ENCODE results near the gene GALNT11. TPM values are rescaled to one million over a fixed set of nuclear protein-coding genes. Genes with fewer than 3 reads are reported as not detected.
A peak's percentile ranks its signal among the peaks of the same experiment; 100 is the strongest.
"Not testable (repeated sequence)": the region's sequence is repeated elsewhere in the genome, so short reads cannot be mapped to it uniquely, and the experiment has no call there.

Gene GALNT11
- total and polyA plus RNA-seq, 9 of the 15 experiments (the other 6 are each of a cell fraction or from before 2014, with no cell fraction given), result 8.2 to 59.5 (median 36.5) TPM

DNA sequence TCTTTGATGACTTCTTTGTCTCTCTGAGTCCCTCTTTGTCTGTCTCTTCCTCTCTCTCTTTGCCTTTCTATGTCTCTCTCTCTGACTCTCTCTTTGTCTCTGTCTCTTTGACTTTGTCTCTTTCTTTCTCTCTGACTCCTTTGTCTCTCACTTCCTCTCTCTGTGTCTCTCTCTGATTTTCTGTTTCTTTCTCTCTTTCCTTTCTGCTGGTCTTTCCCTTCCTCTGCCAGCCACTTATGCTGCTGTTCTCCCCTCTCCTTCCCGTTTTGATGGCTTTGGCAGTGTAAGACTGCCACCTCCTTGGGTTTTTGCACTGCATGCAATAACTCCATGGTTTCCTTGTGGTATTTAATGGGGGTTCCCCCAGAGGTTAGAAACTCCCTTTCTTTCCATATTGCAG lies 5.2 kb downstream of the GALNT11 start:
- H3K36me3 ChIP-seq (ENCODE audit: control insufficient read depth, insufficient read depth, low read length), result peaks cover 12% of the 10 kb centered on the region; the same call in 2 of the 3 replicates
- H3K27me3 ChIP-seq (ENCODE audit: control insufficient read depth in 2 of 2, insufficient read depth in 2 of 2, low read length in 2 of 2); H3K79me2 ChIP-seq (ENCODE audit: control insufficient read depth, insufficient read depth, low read length); BruUV-seq (replicated peaks); H3K4me1 ChIP-seq (replicated peaks in 1 of 2; ENCODE audit: control insufficient read depth in 2 of 2, insufficient read depth in 2 of 2, low read length in 2 of 2); H3K27ac ChIP-seq (ENCODE audit: extremely low read depth, low read depth, low read length); H4K20me1 ChIP-seq (replicated peaks; ENCODE audit: control insufficient read depth, insufficient read depth, low read length); POLR2A ChIA-PET; in situ Hi-C loops (cut with MboI); H3K4me2 ChIP-seq (ENCODE audit: insufficient read depth, low read length); DNase-seq (ENCODE audit: extremely low read depth in 1 of 4, low spot score in 3 of 4); FAIRE-seq; ATAC-seq; H3K9me3 ChIP-seq (replicated peaks; ENCODE audit: control insufficient read depth, insufficient read depth, low read depth, low read length); H3K9ac ChIP-seq (ENCODE audit: insufficient read depth in 1 of 2, low read depth in 2 of 2, low read length in 2 of 2); H3K4me3 ChIP-seq; H3K9me1 ChIP-seq (ENCODE audit: control insufficient read depth, insufficient read depth, low read length); H2AFZ ChIP-seq (ENCODE audit: low read depth, low read length): not testable (repeated sequence)
- WGBS (ENCODE audit: insufficient coverage, low coverage, missing lambda C conversion rate), result 27% methylated on average over 1 of the region's 1 CpG
- intact Hi-C loops (cut with micrococcal nuclease), result loop anchor here (1.0 to 5.0 kb wide), 2 partner anchors 248 to 275 kb away; no protein-coding TSS in a partner anchor
- CTCF ChIA-PET (ENCODE audit: low intra/inter-chr PET ratio), result interaction anchor here (1.3 kb wide), 1 partner anchor 248 kb away, joined by 5 read pairs; no protein-coding TSS in a partner anchor
- TF ChIP-seq, protein P1, sequence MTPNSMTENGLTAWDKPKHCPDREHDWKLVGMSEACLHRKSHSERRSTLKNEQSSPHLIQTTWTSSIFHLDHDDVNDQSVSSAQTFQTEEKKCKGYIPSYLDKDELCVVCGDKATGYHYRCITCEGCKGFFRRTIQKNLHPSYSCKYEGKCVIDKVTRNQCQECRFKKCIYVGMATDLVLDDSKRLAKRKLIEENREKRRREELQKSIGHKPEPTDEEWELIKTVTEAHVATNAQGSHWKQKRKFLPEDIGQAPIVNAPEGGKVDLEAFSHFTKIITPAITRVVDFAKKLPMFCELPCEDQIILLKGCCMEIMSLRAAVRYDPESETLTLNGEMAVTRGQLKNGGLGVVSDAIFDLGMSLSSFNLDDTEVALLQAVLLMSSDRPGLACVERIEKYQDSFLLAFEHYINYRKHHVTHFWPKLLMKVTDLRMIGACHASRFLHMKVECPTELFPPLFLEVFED (CRISPR knock-in tag; conservative IDR thresholded peaks at IDR 0.05), result peak; percentile 21; the same call in 1 of the 2 replicates
- TF ChIP-seq, protein P2, sequence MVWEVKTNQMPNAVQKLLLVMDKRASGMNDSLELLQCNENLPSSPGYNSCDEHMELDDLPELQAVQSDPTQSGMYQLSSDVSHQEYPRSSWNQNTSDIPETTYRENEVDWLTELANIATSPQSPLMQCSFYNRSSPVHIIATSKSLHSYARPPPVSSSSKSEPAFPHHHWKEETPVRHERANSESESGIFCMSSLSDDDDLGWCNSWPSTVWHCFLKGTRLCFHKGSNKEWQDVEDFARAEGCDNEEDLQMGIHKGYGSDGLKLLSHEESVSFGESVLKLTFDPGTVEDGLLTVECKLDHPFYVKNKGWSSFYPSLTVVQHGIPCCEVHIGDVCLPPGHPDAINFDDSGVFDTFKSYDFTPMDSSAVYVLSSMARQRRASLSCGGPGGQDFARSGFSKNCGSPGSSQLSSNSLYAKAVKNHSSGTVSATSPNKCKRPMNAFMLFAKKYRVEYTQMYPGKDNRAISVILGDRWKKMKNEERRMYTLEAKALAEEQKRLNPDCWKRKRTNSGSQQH (CRISPR knock-in tag; IDR thresholded peaks at IDR 0.05), result peak; percentile 68; the same call in 1 of the 2 replicates
- 0 out of 2 replicates have a peak, but pooled peaks have one; percentile 47 for TF ChIP-seq YBX1 (IDR thresholded peaks at IDR 0.05)
- TF ChIP-seq, protein P3, sequence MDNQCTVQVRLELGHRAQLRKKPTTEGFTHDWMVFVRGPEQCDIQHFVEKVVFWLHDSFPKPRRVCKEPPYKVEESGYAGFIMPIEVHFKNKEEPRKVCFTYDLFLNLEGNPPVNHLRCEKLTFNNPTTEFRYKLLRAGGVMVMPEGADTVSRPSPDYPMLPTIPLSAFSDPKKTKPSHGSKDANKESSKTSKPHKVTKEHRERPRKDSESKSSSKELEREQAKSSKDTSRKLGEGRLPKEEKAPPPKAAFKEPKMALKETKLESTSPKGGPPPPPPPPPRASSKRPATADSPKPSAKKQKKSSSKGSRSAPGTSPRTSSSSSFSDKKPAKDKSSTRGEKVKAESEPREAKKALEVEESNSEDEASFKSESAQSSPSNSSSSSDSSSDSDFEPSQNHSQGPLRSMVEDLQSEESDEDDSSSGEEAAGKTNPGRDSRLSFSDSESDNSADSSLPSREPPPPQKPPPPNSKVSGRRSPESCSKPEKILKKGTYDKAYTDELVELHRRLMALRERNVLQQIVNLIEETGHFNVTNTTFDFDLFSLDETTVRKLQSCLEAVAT (IDR thresholded peaks at IDR 0.05), result 0 out of 4 replicates have a peak, but pooled peaks of 1 of the 2 experiments have one; percentile 16
- TF ChIP-seq, protein P4, sequence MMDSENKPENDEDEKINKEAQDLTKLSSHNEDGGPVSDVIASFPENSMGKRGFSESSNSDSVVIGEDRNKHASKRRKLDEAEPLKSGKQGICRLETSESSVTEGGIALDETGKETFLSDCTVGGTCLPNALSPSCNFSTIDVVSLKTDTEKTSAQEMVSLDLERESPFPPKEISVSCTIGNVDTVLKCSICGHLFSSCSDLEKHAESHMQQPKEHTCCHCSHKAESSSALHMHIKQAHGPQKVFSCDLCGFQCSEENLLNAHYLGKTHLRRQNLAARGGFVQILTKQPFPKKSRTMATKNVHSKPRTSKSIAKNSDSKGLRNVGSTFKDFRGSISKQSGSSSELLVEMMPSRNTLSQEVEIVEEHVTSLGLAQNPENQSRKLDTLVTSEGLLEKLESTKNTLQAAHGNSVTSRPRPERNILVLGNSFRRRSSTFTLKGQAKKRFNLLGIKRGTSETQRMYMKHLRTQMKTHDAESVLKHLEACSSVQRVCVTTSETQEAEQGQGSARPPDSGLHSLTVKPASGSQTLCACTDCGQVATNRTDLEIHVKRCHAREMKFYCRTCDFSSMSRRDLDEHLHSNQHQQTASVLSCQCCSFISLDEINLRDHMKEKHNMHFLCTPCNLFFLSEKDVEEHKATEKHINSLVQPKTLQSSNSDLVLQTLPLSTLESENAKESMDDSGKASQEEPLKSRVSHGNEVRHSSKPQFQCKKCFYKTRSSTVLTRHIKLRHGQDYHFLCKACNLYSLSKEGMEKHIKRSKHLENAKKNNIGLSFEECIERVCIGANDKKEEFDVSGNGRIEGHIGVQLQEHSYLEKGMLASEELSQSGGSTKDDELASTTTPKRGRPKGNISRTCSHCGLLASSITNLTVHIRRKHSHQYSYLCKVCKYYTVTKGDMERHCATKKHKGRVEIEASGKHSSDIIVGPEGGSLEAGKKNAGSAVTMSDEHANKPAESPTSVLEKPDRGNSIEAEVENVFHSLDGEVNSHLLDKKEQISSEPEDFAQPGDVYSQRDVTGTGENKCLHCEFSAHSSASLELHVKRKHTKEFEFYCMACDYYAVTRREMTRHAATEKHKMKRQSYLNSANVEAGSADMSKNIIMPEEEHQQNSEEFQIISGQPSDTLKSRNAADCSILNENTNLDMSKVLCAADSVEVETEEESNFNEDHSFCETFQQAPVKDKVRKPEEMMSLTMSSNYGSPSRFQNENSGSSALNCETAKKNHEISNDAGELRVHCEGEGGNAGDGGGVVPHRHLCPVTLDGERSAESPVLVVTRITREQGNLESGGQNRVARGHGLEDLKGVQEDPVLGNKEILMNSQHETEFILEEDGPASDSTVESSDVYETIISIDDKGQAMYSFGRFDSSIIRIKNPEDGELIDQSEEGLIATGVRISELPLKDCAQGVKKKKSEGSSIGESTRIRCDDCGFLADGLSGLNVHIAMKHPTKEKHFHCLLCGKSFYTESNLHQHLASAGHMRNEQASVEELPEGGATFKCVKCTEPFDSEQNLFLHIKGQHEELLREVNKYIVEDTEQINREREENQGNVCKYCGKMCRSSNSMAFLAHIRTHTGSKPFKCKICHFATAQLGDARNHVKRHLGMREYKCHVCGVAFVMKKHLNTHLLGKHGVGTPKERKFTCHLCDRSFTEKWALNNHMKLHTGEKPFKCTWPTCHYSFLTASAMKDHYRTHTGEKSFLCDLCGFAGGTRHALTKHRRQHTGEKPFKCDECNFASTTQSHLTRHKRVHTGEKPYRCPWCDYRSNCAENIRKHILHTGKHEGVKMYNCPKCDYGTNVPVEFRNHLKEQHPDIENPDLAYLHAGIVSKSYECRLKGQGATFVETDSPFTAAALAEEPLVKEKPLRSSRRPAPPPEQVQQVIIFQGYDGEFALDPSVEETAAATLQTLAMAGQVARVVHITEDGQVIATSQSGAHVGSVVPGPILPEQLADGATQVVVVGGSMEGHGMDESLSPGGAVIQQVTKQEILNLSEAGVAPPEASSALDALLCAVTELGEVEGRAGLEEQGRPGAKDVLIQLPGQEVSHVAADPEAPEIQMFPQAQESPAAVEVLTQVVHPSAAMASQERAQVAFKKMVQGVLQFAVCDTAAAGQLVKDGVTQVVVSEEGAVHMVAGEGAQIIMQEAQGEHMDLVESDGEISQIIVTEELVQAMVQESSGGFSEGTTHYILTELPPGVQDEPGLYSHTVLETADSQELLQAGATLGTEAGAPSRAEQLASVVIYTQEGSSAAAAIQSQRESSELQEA (IDR thresholded peaks at IDR 0.05; ENCODE audit: low read depth), result peak; percentile 49; the same call in 1 of the 2 replicates
- TF ChIP-seq, protein P5, sequence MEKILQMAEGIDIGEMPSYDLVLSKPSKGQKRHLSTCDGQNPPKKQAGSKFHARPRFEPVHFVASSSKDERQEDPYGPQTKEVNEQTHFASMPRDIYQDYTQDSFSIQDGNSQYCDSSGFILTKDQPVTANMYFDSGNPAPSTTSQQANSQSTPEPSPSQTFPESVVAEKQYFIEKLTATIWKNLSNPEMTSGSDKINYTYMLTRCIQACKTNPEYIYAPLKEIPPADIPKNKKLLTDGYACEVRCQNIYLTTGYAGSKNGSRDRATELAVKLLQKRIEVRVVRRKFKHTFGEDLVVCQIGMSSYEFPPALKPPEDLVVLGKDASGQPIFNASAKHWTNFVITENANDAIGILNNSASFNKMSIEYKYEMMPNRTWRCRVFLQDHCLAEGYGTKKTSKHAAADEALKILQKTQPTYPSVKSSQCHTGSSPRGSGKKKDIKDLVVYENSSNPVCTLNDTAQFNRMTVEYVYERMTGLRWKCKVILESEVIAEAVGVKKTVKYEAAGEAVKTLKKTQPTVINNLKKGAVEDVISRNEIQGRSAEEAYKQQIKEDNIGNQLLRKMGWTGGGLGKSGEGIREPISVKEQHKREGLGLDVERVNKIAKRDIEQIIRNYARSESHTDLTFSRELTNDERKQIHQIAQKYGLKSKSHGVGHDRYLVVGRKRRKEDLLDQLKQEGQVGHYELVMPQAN (IDR thresholded peaks at IDR 0.05; ENCODE audit: borderline replicate concordance), result 0 out of 2 replicates have a peak, but pooled peaks have one; percentile 24
